ENCODE measurements around the gene TMEM256. TPM values are rescaled to one million over a fixed set of nuclear protein-coding genes. Genes with fewer than 3 reads are reported as not detected.

TMEM256 gene
- total and polyA plus RNA-seq, 2 of the 8 experiments (the other 6 are each of a cell fraction or from before 2014, with no cell fraction given) = 97.0 to 350 TPM

GRCh38 chr17:7403727-7403976, 245 bp downstream of the TMEM256 start (continued):
- TF ChIP-seq CTCF (IDR thresholded peaks at IDR 0.05; ENCODE audit: control extremely low read depth in 1 of 3, insufficient read depth in 1 of 3, low read depth in 1 of 3, low read length in 3 of 3) = no peak; a peak in 1 of 4 replicates
- TF ChIP-seq SIRT6 (IDR thresholded peaks at IDR 0.05; ENCODE audit: low read length) = no peak
- no peak for TF ChIP-seq HDAC6 (IDR thresholded peaks at IDR 0.05; ENCODE audit: low read depth, low read length)
- peak in 1 of 2 experiments; percentile 84; a peak in 1 of 4 replicates for TF ChIP-seq HDAC2 (IDR thresholded peaks at IDR 0.05; ENCODE audit: borderline replicate concordance in 1 of 2, low read depth in 2 of 2, low read length in 2 of 2)
- no peak for TF ChIP-seq USF2 (IDR thresholded peaks at IDR 0.05; ENCODE audit: low read length)

All from H1 (cell line).